Panc1 (cell line): ENCODE data around the gene IREB2. TPM values are rescaled to one million over a fixed set of nuclear protein-coding genes. Genes with fewer than 3 reads are reported as not detected.

Experiments used
- ATAC-seq: fragments of 200-7000 bp; cut with Tn5 transposase; 2 replicates; pipeline ENCODE4 v1.9.1; 2020; ENCODE audit warnings: mild to moderate bottlenecking, moderate library complexity
- BruUV-seq: library from RNA; stranded (reverse); fragments of 400-500 nt; replicated peaks from 2 replicates; lab custom pipeline; 2021; lab: Mats Ljungman, UMichigan
- CTCF ChIA-PET: fragments of 300-600 bp; sonication (Branson Sonifier 250); formaldehyde crosslinking; loops from one replicate; lab custom pipeline; 2022; ENCODE audit warnings: antibody characterized with exemption; lab: Charles Lee
- POLR2A ChIA-PET: fragments of 300-600 bp; sonication (Branson Sonifier 250); formaldehyde crosslinking; loops from one replicate; lab custom pipeline; 2022; ENCODE audit warnings: antibody characterized with exemption; lab: Charles Lee
- DNase-seq: peaks from one replicate; pipeline ENCODE4 v3.0.0-alpha.2; 2010; ENCODE audit warnings: low read depth, low spot score
- H3K27ac ChIP-seq: 2 replicates; pipeline ENCODE4 v1.5.1; 2011; ENCODE audit warnings: mild to moderate bottlenecking, low read length, inconsistent platforms
- H3K27me3 ChIP-seq: fragments of 200-500 bp; sonication (Bioruptor generic); 2 replicates; pipeline ENCODE4 v1.6.0; 2014; ENCODE audit warnings: low read length, inconsistent platforms; ENCODE audit not compliant: control insufficient read depth, insufficient read depth
- H3K36me3 ChIP-seq: fragments of 200-500 bp; sonication (Bioruptor generic); 2 replicates; pipeline ENCODE4 v1.5.1; 2014; ENCODE audit warnings: inconsistent platforms, mild to moderate bottlenecking, low read length, moderate library complexity; ENCODE audit not compliant: control insufficient read depth, insufficient read depth
- H3K4me1 ChIP-seq: 2 replicates; pipeline ENCODE4 v1.5.1; 2011; ENCODE audit warnings: inconsistent platforms, mild to moderate bottlenecking, low read length, moderate library complexity; ENCODE audit not compliant: control insufficient read depth, insufficient read depth
- H3K4me3 ChIP-seq, 2 experiments: 2 replicates each; pipeline ENCODE4 v1.5.1; 2011 to 2012; ENCODE audit warnings: low read depth in 2 of 2, low read length in 2 of 2, mild to moderate bottlenecking in 2 of 2, inconsistent platforms in 1 of 2, moderate library complexity in 1 of 2
- H3K9me3 ChIP-seq: fragments of 200-500 bp; sonication (Bioruptor generic); 2 replicates; pipeline ENCODE4 v1.5.1; 2014; ENCODE audit warnings: low read depth, mild to moderate bottlenecking, inconsistent platforms, low read length, moderate library complexity; ENCODE audit not compliant: control insufficient read depth, insufficient read depth
- POLR2AphosphoS5 ChIP-seq: IDR thresholded peaks from 2 replicates; pipeline ENCODE4 v1.6.1; 2012; ENCODE audit warnings: mild to moderate bottlenecking, low read depth, low read length, moderate library complexity
- REST ChIP-seq, 2 experiments: IDR thresholded peaks; 2 replicates each; pipeline ENCODE4 v1.6.1; 2011 to 2012; ENCODE audit warnings: low read depth in 2 of 2, control low read depth in 1 of 2, low read length in 1 of 2, mild to moderate bottlenecking in 1 of 2, moderate library complexity in 1 of 2; ENCODE audit not compliant: insufficient read depth in 1 of 2
- SIN3A ChIP-seq: IDR thresholded peaks from 2 replicates; pipeline ENCODE4 v1.6.1; 2012; ENCODE audit warnings: low read depth, mild to moderate bottlenecking, low read length, moderate library complexity, borderline replicate concordance; ENCODE audit not compliant: insufficient read depth
- TCF7L2 ChIP-seq: IDR thresholded peaks from 2 replicates; pipeline ENCODE4 v1.6.1; 2011; ENCODE audit warnings: mild to moderate bottlenecking, low read depth, low read length, inconsistent platforms
- in situ Hi-C: cut with HindIII; loops from 2 replicates; pipeline ENCODE4 v1.10.0; 2016; ENCODE audit warnings: low sequenced_read_pairs, low pct_unique_long_range_greater_than_20kb
- intact Hi-C: fragments of 100-400 bp; cut with micrococcal nuclease; formaldehyde crosslinking; loops from one replicate; pipeline ENCODE4 v1.10.0; 2022; ENCODE audit not compliant: unreplicated experiment
- total RNA-seq: library from RNA; stranded (reverse); gene quantifications from one replicate; pipeline ENCODE4 v1.2.1, GENCODE V29; 2021; ENCODE audit not compliant: unreplicated experiment
- TF ChIP-seq, protein P1 (sequence below): fragments of 450-650 bp; IDR thresholded peaks from 2 replicates; pipeline ENCODE4 v1.5.1; 2017; ENCODE audit warnings: mild to moderate bottlenecking

The IREB2 gene
- total RNA-seq, 1 experiment from 2014 or later: 71.7 TPM

GRCh38 chr15:78389322-78389721 is 48.7 kb upstream of the IREB2 start:
- Histone ChIP-seq H3K4me3 (no peak overlapping the region), H3K4me1 (no peaks in the 10 kb centered on the region), H3K27me3 (peaks cover 18% of the 10 kb centered on the region), H3K36me3 (no peaks in the 10 kb centered on the region), H3K27ac (no peak overlapping the region), H3K9me3 (no peaks in the 10 kb centered on the region)
- POLR2A ChIA-PET: no interaction called here
- DNase-seq (no peak), ATAC-seq (no peak)
- TF ChIP-seq SIN3A: no peak
- TF ChIP-seq, protein P1, sequence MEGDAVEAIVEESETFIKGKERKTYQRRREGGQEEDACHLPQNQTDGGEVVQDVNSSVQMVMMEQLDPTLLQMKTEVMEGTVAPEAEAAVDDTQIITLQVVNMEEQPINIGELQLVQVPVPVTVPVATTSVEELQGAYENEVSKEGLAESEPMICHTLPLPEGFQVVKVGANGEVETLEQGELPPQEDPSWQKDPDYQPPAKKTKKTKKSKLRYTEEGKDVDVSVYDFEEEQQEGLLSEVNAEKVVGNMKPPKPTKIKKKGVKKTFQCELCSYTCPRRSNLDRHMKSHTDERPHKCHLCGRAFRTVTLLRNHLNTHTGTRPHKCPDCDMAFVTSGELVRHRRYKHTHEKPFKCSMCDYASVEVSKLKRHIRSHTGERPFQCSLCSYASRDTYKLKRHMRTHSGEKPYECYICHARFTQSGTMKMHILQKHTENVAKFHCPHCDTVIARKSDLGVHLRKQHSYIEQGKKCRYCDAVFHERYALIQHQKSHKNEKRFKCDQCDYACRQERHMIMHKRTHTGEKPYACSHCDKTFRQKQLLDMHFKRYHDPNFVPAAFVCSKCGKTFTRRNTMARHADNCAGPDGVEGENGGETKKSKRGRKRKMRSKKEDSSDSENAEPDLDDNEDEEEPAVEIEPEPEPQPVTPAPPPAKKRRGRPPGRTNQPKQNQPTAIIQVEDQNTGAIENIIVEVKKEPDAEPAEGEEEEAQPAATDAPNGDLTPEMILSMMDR: no peak
- no peak for TF ChIP-seq POLR2AphosphoS5
- no peak for TF ChIP-seq TCF7L2
- TF ChIP-seq REST (IDR thresholded peaks at IDR 0.05; ENCODE audit: insufficient read depth in 1 of 2, low read depth in 2 of 2, low read length in 1 of 2): no peak
- intact Hi-C loops: no loop called here
- in situ Hi-C loops: no loop called here
- BruUV-seq: no TSS peak
- CTCF ChIA-PET: interaction anchor here (0.7 kb wide), 1 partner anchor 19 kb away, joined by 4 read pairs; no protein-coding TSS in a partner anchor

DNA sequence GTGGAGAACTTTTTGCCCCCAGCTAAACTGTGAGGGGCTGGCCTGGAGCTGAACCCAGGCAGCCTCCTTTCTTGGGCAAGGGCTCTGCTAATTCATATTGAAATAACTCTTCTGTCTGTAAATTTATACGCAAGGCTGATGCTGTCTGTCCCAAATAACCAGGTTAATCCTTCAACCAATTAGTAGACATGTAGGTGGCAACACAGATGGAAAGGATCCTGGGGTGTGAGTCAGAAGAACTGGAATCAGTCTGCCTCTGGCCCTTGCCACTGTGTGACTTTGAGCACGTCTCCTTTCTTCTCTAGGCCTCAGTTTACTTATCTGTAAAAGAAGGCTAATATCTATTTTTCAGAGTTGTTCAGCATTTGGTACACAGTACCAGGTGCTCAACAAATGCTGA is 48.3 kb upstream of the IREB2 start:
- Histone ChIP-seq H3K9me3 (no peaks in the 10 kb centered on the region), H3K27me3 (peaks cover 18% of the 10 kb centered on the region), H3K4me1 (no peaks in the 10 kb centered on the region), H3K4me3 (no peak overlapping the region), H3K27ac (no peak overlapping the region), H3K36me3 (no peaks in the 10 kb centered on the region)
- intact Hi-C loops (no loop called here), in situ Hi-C loops (no loop called here)
- TF ChIP-seq TCF7L2 (no peak), POLR2AphosphoS5 (no peak), SIN3A (no peak), REST (IDR thresholded peaks at IDR 0.05; ENCODE audit: insufficient read depth in 1 of 2, low read depth in 2 of 2, low read length in 1 of 2) (no peak)
- TF ChIP-seq, protein P1: no peak
- ChIA-PET POLR2A (no interaction called here), CTCF (interaction anchor here (0.7 kb wide), 1 partner anchor 20 kb away, joined by 4 read pairs; no protein-coding TSS in a partner anchor)
- ATAC-seq: no peak
- BruUV-seq: no TSS peak
- DNase-seq: no peak
